SH-SY5Y (cell line): ENCODE results near the gene ABCA4.

ENCODE experiments used
- GATA2 ChIP-seq: IDR thresholded peaks from 2 replicates; pipeline ENCODE4 v1.6.1; 2011; ENCODE audit warnings: mild to moderate bottlenecking, low read depth, low read length
- GATA3 ChIP-seq: IDR thresholded peaks from 2 replicates; pipeline ENCODE4 v1.6.1; 2011; ENCODE audit warnings: low read depth, mild to moderate bottlenecking, low read length, moderate library complexity

DNA sequence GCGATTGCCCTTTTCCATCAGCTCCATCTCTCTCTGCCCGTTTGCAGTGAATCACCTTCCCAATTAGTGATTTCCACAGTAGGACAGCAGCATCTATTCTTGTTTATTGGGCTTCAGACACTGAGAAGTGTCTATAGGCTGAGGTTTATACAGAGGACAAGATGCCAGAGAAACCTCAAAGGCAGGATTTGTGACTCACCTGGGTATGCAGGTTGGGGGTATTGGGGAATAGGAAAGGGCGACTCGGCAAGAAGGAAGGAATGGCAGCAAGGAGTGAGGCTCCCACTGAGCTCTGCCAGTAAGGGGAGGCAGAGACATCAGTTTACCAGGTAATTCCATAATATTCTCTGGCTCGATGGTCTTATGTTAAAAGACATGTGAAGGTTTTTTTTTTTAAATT lies 25.3 kb upstream of the ABCA4 start:
- TF ChIP-seq GATA2 (no peak), GATA3 (no peak)
